ENCODE results near the gene EIF3B. TPM values are rescaled to one million over a fixed set of nuclear protein-coding genes. Genes with fewer than 3 reads are reported as not detected.

Gene EIF3B
- total and polyA plus RNA-seq, 2 of the 4 experiments (the other 2 are of a cell fraction) = 105 to 201 TPM

- H3K9me3 ChIP-seq (ENCODE audit: control insufficient read depth, insufficient read depth, low read length) = no peaks in the 10 kb centered on the region
- no TSS peak for BruUV-seq (replicated peaks)
- peak overlapping the region; percentile 65 for H2AK9ac ChIP-seq (replicated peaks; ENCODE audit: low read depth, low read length, poor library complexity)
- H4K5ac ChIP-seq (ENCODE audit: low read depth, low read length) = 0 out of 2 replicates have a peak overlapping the region, but pooled peaks have one; percentile 46
- peak overlapping the region in 1 of 2 experiments; percentile 49; a peak in 2 of 4 replicates for H4K8ac ChIP-seq (ENCODE audit: low read depth in 2 of 2, low read length in 2 of 2)
- dilution Hi-C loops (cut with HindIII; ENCODE audit: low sequenced_read_pairs, unreplicated experiment) = no loop called here
- DNase-seq (peak; percentile 89), ATAC-seq (ENCODE audit: low read depth) (peak; percentile 58)
- peak overlapping the region; percentile 37; the same call in 1 of the 2 replicates for H3K56ac ChIP-seq (ENCODE audit: extremely low read depth, insufficient read depth, low read length)
- H2BK120ac ChIP-seq (ENCODE audit: low read depth, low read length) = peak overlapping the region; percentile 84
- peak overlapping the region; percentile 71 for H2AFZ ChIP-seq (replicated peaks; ENCODE audit: low read length, poor library complexity)
- in situ Hi-C loops (cut with MboI; ENCODE audit: low sequenced_read_pairs) = no loop called here
- peak overlapping the region; percentile 43 for H3K23ac ChIP-seq (ENCODE audit: low read depth, low read length)
- peak overlapping the region; percentile 11 for H2BK20ac ChIP-seq (ENCODE audit: low read depth, low read length)
- H3K18ac ChIP-seq (ENCODE audit: low read depth, low read length) = peak overlapping the region; percentile 26; the same call in 1 of the 2 replicates
- peak overlapping the region; percentile 59 for H3K14ac ChIP-seq (replicated peaks; ENCODE audit: low read depth, low read length)
- peak overlapping the region; percentile 48; the same call in 1 of the 2 replicates for H3K4me2 ChIP-seq (ENCODE audit: low read depth, low read length)
- H3K9ac ChIP-seq (ENCODE audit: low read depth, low read length) = no peak overlapping the region; the same call in 1 of the 2 replicates
- H3K9me1 ChIP-seq (ENCODE audit: insufficient read depth, low read length) = peaks cover 6% of the 10 kb centered on the region
- ChIA-PET POLR2A (ENCODE audit: unreplicated experiment) (interaction anchor here (0.6 kb wide), 1 partner anchor 11 kb away, joined by 3 read pairs; no protein-coding TSS in a partner anchor), CTCF (no interaction called here)
- 11% methylated on average over 10 of the region's 20 CpGs; no CpG with 5 or more reads in 1 of the 2 experiments for WGBS, 2 experiments (ENCODE audit: extremely low coverage in 2 of 2, insufficient read length in 1 of 2)
- H4K91ac ChIP-seq (ENCODE audit: insufficient read depth, low read depth, low read length) = peak overlapping the region; percentile 90; the same call in 1 of the 2 replicates
- no peak overlapping the region for H3K4me3 ChIP-seq (ENCODE audit: insufficient read depth, low read depth, low read length)
- peaks cover 20 to 67% of the 10 kb centered on the region in 2 experiments for H3K79me1 ChIP-seq (ENCODE audit: low read depth in 1 of 2, low read length in 2 of 2)
- H3K27ac ChIP-seq (ENCODE audit: insufficient read depth, low read length) = peak overlapping the region; percentile 38; the same call in 1 of the 2 replicates
- H4K20me1 ChIP-seq (ENCODE audit: insufficient read depth, low read length) = peaks cover 13% of the 10 kb centered on the region; the same call in 1 of the 2 replicates
- H2AK5ac ChIP-seq (ENCODE audit: low read depth, low read length) = peak overlapping the region; percentile 73; the same call in 1 of the 2 replicates
- intact Hi-C loops (cut with micrococcal nuclease) = loop anchor here (5.0 kb wide), 1 partner anchor 63 kb away; no protein-coding TSS in a partner anchor
- H3K36me3 ChIP-seq (ENCODE audit: control insufficient read depth, insufficient read depth, low read length) = no peaks in the 10 kb centered on the region
- H3K27me3 ChIP-seq (ENCODE audit: control insufficient read depth, insufficient read depth, low read length) = no peaks in the 10 kb centered on the region
- peak overlapping the region; percentile 88 for H2BK5ac ChIP-seq (ENCODE audit: low read depth, low read length, poor library complexity, severe bottlenecking)
- peaks cover 4% of the 10 kb centered on the region; the same call in 1 of the 2 replicates for H3K4me1 ChIP-seq (ENCODE audit: control insufficient read depth, insufficient read depth, low read length)
- TF ChIP-seq CHD1 (IDR thresholded peaks at IDR 0.05; ENCODE audit: low read depth, low read length) (no peak), MAZ (IDR thresholded peaks at IDR 0.05; ENCODE audit: borderline replicate concordance, low read depth, low read length) (0 out of 2 replicates have a peak, but pooled peaks have one; percentile 47), BHLHE40 (IDR thresholded peaks at IDR 0.05; ENCODE audit: low read depth, low read length) (peak; percentile 45; the same call in 1 of the 2 replicates), RCOR1 (IDR thresholded peaks at IDR 0.05; ENCODE audit: insufficient replicate concordance, low read length) (no peak), CEBPB (IDR thresholded peaks at IDR 0.05; ENCODE audit: low read depth, low read length) (peak; percentile 84), FOS (IDR thresholded peaks at IDR 0.05; ENCODE audit: low read depth, low read length) (peak; percentile 77)
- peak overlapping the region; percentile 64; the same call in 1 of the 3 replicates for H2BK15ac ChIP-seq (ENCODE audit: low read depth, low read length)
- peak overlapping the region; percentile 61 for H3K4ac ChIP-seq (ENCODE audit: low read depth, low read length)
These were observed 44.7 kb upstream of the EIF3B start for GRCh38 chr7:2309889-2310331.
